Measurements from ENCODE around the gene TTPAL.

The TTPAL gene

DNA sequence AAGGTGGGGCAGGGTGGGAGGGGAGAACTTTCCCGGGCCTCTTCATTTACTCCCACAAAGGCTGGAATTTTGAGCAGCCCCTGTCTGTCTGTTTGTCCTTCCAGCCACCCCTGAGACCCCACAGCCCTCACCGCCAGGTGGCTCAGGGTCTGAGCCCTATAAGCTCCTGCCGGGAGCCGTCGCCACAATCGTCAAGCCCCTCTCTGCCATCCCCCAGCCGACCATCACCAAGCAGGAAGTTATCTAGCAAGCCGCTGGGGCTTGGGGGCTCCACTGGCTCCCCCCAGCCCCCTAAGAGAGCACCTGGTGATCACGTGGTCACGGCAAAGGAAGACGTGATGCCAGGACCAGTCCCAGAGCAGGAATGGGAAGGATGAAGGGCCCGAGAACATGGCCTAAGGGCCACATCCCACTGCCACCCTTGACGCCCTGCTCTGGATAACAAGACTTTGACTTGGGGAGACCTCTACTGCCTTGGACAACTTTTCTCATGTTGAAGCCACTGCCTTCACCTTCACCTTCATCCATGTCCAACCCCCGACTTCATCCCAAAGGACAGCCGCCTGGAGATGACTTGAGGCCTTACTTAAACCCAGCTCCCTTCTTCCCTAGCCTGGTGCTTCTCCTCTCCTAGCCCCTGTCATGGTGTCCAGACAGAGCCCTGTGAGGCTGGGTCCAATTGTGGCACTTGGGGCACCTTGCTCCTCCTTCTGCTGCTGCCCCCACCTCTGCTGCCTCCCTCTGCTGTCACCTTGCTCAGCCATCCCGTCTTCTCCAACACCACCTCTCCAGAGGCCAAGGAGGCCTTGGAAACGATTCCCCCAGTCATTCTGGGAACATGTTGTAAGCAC is 46.0 kb upstream of the TTPAL start:
- TF ChIP-seq, protein P1, sequence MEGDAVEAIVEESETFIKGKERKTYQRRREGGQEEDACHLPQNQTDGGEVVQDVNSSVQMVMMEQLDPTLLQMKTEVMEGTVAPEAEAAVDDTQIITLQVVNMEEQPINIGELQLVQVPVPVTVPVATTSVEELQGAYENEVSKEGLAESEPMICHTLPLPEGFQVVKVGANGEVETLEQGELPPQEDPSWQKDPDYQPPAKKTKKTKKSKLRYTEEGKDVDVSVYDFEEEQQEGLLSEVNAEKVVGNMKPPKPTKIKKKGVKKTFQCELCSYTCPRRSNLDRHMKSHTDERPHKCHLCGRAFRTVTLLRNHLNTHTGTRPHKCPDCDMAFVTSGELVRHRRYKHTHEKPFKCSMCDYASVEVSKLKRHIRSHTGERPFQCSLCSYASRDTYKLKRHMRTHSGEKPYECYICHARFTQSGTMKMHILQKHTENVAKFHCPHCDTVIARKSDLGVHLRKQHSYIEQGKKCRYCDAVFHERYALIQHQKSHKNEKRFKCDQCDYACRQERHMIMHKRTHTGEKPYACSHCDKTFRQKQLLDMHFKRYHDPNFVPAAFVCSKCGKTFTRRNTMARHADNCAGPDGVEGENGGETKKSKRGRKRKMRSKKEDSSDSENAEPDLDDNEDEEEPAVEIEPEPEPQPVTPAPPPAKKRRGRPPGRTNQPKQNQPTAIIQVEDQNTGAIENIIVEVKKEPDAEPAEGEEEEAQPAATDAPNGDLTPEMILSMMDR (IDR thresholded peaks at IDR 0.05; ENCODE audit: low read length, missing control alignments): no peak
- no peak overlapping the region for H3K4me3 ChIP-seq (replicated peaks; ENCODE audit: low read depth, low read length)
- DNase-seq (ENCODE audit: low read depth): no peak

GRCh38 chr20:44430270-44431065 is 45.2 kb upstream of the TTPAL start:
- no peak overlapping the region for H3K4me3 ChIP-seq (replicated peaks; ENCODE audit: low read depth, low read length)
- DNase-seq (ENCODE audit: low read depth): no peak
- TF ChIP-seq, protein P1 (IDR thresholded peaks at IDR 0.05; ENCODE audit: low read length, missing control alignments): no peak

GRCh38 chr20:44431118-44431501 is 44.6 kb upstream of the TTPAL start:
- DNase-seq (ENCODE audit: low read depth): no peak
- no peak overlapping the region for H3K4me3 ChIP-seq (replicated peaks; ENCODE audit: low read depth, low read length)
- TF ChIP-seq, protein P1 (IDR thresholded peaks at IDR 0.05; ENCODE audit: low read length, missing control alignments): no peak

- TF ChIP-seq, protein P1 (IDR thresholded peaks at IDR 0.05; ENCODE audit: low read length, missing control alignments): no peak
- no peak overlapping the region for H3K4me3 ChIP-seq (replicated peaks; ENCODE audit: low read depth, low read length)
- peak; percentile 7 for DNase-seq (ENCODE audit: low read depth)
Observed at GRCh38 chr20:44431502-44432234, 44.0 kb upstream of the TTPAL start.

DNA sequence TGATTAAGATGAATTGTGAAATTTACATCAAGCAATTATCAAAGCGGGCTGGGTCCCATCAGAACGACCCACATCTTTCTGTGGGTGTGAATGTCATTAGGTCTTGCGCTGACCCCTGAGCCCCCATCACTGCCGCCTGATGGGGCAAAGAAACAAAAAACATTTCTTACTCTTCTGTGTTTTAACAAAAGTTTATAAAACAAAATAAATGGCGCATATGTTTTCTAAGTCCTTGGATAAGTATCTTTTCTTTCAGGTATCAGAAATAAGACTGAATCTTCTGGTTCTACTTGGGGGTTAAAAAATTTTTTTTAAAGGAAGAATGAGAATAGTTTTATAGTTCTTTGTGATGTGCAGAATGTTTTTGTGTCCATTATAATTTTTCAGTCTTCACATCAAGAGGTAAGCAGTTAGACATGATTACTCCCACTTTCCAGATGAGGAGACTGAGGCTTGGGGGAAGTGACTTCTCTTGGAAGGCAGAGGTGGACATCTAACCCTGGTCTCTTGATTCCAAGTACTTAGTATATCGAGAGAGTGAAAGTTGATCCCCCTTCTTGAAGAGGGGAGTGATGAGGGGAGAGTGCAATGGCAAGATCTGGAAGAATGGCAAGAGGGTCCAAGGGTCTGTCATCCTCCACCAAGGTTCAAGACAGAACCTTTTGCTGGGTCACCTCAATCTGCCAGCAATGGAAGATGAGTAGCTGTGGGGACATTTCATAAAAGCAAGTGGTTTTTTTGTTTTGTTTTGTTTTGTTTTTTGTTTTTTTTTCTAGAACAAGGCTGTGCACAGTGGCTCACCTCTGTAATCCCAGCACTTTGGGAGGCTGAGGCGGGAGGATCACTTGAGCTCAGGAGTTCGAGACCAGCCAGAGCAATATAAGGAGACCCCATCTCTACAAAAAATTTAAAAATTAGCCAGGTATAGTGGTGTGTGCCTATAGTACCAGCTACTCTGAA is 42.8 kb upstream of the TTPAL start:
- no peak overlapping the region for H3K4me3 ChIP-seq (replicated peaks; ENCODE audit: low read depth, low read length)
- no peak for DNase-seq (ENCODE audit: low read depth)
- TF ChIP-seq, protein P1 (IDR thresholded peaks at IDR 0.05; ENCODE audit: low read length, missing control alignments): no peak

All from fibroblast of pulmonary artery (primary cell).